ENCODE results near the gene AMDHD1.

Gene AMDHD1

DNA sequence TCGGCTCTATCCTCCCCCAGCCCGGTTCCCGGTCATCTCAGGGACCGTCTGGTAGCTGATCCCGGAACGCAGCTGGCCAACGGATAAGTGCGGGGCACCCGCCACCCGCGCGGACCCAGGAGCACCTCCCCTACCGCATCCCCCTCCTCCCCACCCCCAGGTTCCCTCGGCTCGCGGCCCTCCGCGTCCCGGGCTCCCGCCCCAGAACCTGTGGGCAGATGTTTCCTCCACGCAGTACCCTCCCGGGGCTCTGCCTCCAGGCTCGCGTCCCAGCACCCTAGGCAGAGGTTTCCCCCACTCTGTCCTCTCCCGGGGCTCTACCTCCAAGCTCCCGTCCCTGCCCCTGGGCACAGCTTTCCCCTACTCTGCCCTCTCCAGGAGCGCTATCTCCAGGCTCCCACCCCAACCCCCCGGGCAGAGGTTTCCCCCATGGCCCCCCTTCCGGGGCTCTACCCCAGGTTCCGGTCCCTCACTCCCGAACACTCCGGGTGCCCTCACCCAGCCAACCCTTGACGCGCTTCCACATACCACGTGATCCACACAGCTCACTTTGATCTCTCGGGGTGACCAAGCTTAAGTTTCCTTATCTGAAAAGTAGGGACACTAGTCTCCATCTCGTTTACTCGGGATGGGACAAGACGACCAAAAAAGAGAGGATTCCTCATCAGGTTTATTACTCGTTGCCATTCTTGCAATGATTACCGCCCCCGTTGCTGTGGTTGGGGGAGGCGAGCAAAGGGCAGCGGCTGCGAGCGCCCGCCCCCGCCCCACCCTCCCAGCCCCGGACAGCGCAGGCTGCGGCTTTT, 404 bp upstream of the AMDHD1 start, which contains the start of gene CCDC38 (continued):
- TF ChIP-seq ZNF175 (tag by site-specific recombination; IDR thresholded peaks at IDR 0.05) (no peak), ZNF768 (tag by site-specific recombination; IDR thresholded peaks at IDR 0.05) (no peak), MEIS1 (CRISPR knock-in tag; IDR thresholded peaks at IDR 0.05; ENCODE audit: borderline replicate concordance) (no peak), ZNF274 (IDR thresholded peaks at IDR 0.05; ENCODE audit: low read length) (no peak), ZNF274 (tag by site-specific recombination; IDR thresholded peaks at IDR 0.05; ENCODE audit: borderline replicate concordance) (no peak), KLF8 (tag by site-specific recombination; IDR thresholded peaks at IDR 0.05) (peak; percentile 47; the same call in 1 of the 2 replicates), ZNF571 (tag by site-specific recombination; IDR thresholded peaks at IDR 0.05) (no peak), ZNF140 (tag by site-specific recombination; IDR thresholded peaks at IDR 0.05) (no peak), ZSCAN30 (tag by site-specific recombination; IDR thresholded peaks at IDR 0.05) (peak; percentile 44; the same call in 1 of the 2 replicates), ZNF473 (tag by site-specific recombination; IDR thresholded peaks at IDR 0.05) (no peak), PRDM1 (tag by site-specific recombination; IDR thresholded peaks at IDR 0.05) (no peak), YY2 (tag by site-specific recombination; IDR thresholded peaks at IDR 0.05) (no peak), ZNF776 (tag by site-specific recombination; IDR thresholded peaks at IDR 0.05; ENCODE audit: borderline replicate concordance) (no peak), ZNF202 (tag by site-specific recombination; IDR thresholded peaks at IDR 0.05; ENCODE audit: borderline replicate concordance) (peak; percentile 66; the same call in 1 of the 2 replicates), ZFP69B (tag by site-specific recombination; IDR thresholded peaks at IDR 0.05) (no peak), ZNF600 (tag by site-specific recombination; IDR thresholded peaks at IDR 0.05) (peak; percentile 72), ZNF23 (tag by site-specific recombination; IDR thresholded peaks at IDR 0.05; ENCODE audit: borderline replicate concordance) (no peak), SP2 (tag by site-specific recombination; IDR thresholded peaks at IDR 0.05) (peak; percentile 70), ZBTB7A (tag by site-specific recombination; IDR thresholded peaks at IDR 0.05; ENCODE audit: low read depth) (no peak), FEZF1 (tag by site-specific recombination; IDR thresholded peaks at IDR 0.05) (no peak), ZSCAN16 (tag by site-specific recombination; IDR thresholded peaks at IDR 0.05) (no peak), OVOL3 (tag by site-specific recombination; IDR thresholded peaks at IDR 0.05) (no peak), KLF16 (tag by site-specific recombination; IDR thresholded peaks at IDR 0.05) (peak; percentile 69; the same call in 1 of the 2 replicates), HOXD13 (CRISPR knock-in tag; IDR thresholded peaks at IDR 0.05; ENCODE audit: borderline replicate concordance) (no peak), ZNF248 (tag by site-specific recombination; IDR thresholded peaks at IDR 0.05) (no peak), ZNF596 (tag by site-specific recombination; IDR thresholded peaks at IDR 0.05) (no peak), ZNF16 (tag by site-specific recombination; IDR thresholded peaks at IDR 0.05; ENCODE audit: low read depth) (no peak), ZNF121 (tag by site-specific recombination; IDR thresholded peaks at IDR 0.05) (0 out of 2 replicates have a peak, but pooled peaks have one; percentile 28), ZXDB (tag by site-specific recombination; IDR thresholded peaks at IDR 0.05) (peak; percentile 74), ZNF433 (tag by site-specific recombination; IDR thresholded peaks at IDR 0.05; ENCODE audit: low read depth) (no peak), KLF10 (tag by site-specific recombination; IDR thresholded peaks at IDR 0.05) (peak; percentile 37; the same call in 1 of the 2 replicates), ZNF10 (tag by site-specific recombination; IDR thresholded peaks at IDR 0.05) (no peak), ZNF423 (tag by site-specific recombination; IDR thresholded peaks at IDR 0.05) (peak; percentile 83)
- TF ChIP-seq, protein P1, sequence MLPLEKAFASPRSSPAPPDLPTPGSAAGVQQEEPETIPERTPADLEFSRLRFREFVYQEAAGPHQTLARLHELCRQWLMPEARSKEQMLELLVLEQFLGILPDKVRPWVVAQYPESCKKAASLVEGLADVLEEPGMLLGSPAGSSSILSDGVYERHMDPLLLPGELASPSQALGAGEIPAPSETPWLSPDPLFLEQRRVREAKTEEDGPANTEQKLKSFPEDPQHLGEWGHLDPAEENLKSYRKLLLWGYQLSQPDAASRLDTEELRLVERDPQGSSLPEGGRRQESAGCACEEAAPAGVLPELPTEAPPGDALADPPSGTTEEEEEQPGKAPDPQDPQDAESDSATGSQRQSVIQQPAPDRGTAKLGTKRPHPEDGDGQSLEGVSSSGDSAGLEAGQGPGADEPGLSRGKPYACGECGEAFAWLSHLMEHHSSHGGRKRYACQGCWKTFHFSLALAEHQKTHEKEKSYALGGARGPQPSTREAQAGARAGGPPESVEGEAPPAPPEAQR (tag by site-specific recombination; IDR thresholded peaks at IDR 0.05) = no peak
- TF ChIP-seq, protein P2, sequence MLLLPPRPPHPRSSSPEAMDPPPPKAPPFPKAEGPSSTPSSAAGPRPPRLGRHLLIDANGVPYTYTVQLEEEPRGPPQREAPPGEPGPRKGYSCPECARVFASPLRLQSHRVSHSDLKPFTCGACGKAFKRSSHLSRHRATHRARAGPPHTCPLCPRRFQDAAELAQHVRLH (tag by site-specific recombination; IDR thresholded peaks at IDR 0.05) = peak; percentile 86
- TF ChIP-seq, protein P3, sequence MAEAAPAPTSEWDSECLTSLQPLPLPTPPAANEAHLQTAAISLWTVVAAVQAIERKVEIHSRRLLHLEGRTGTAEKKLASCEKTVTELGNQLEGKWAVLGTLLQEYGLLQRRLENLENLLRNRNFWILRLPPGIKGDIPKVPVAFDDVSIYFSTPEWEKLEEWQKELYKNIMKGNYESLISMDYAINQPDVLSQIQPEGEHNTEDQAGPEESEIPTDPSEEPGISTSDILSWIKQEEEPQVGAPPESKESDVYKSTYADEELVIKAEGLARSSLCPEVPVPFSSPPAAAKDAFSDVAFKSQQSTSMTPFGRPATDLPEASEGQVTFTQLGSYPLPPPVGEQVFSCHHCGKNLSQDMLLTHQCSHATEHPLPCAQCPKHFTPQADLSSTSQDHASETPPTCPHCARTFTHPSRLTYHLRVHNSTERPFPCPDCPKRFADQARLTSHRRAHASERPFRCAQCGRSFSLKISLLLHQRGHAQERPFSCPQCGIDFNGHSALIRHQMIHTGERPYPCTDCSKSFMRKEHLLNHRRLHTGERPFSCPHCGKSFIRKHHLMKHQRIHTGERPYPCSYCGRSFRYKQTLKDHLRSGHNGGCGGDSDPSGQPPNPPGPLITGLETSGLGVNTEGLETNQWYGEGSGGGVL (tag by site-specific recombination; IDR thresholded peaks at IDR 0.05) = peak; percentile 99
- TF ChIP-seq, protein P4, sequence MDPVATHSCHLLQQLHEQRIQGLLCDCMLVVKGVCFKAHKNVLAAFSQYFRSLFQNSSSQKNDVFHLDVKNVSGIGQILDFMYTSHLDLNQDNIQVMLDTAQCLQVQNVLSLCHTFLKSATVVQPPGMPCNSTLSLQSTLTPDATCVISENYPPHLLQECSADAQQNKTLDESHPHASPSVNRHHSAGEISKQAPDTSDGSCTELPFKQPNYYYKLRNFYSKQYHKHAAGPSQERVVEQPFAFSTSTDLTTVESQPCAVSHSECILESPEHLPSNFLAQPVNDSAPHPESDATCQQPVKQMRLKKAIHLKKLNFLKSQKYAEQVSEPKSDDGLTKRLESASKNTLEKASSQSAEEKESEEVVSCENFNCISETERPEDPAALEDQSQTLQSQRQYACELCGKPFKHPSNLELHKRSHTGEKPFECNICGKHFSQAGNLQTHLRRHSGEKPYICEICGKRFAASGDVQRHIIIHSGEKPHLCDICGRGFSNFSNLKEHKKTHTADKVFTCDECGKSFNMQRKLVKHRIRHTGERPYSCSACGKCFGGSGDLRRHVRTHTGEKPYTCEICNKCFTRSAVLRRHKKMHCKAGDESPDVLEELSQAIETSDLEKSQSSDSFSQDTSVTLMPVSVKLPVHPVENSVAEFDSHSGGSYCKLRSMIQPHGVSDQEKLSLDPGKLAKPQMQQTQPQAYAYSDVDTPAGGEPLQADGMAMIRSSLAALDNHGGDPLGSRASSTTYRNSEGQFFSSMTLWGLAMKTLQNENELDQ (tag by site-specific recombination; IDR thresholded peaks at IDR 0.05; ENCODE audit: low read depth) = no peak

Data from HEK293 (cell line).